ENCODE data around the gene LAPTM5. TPM values are rescaled to one million over a fixed set of nuclear protein-coding genes. Genes with fewer than 3 reads are reported as not detected.

Gene LAPTM5
- total RNA-seq, 1 experiment from 2014 or later: 0.15 TPM

GRCh38 chr1:30739601-30740000 is 18.0 kb downstream of the LAPTM5 start:
- Histone ChIP-seq H2AK5ac (ENCODE audit: insufficient read length, low read length) (no peak overlapping the region), H4K20me1 (ENCODE audit: control insufficient read depth, insufficient read depth, insufficient read length) (no peaks in the 10 kb centered on the region), H2BK20ac (ENCODE audit: low read depth, low read length, poor library complexity, severe bottlenecking) (no peak overlapping the region), H3K23me2 (ENCODE audit: insufficient read length, low read depth, low read length, poor library complexity, severe bottlenecking) (no peaks in the 10 kb centered on the region), H4K91ac (ENCODE audit: insufficient read length, low read depth, low read length) (no peak overlapping the region), H3K79me1 (ENCODE audit: insufficient read depth, low read depth, low read length, poor library complexity, severe bottlenecking) (no peaks in the 10 kb centered on the region), H3K23ac (ENCODE audit: insufficient read length, low read depth, low read length) (no peak overlapping the region), H2AFZ (ENCODE audit: low read length) (no peak overlapping the region), H2BK5ac (ENCODE audit: insufficient read length, low read length) (no peak overlapping the region), H3K4me2 (ENCODE audit: insufficient read depth, insufficient read length, low read length) (no peak overlapping the region), H3K27ac (ENCODE audit: insufficient read length, low read depth, low read length) (no peak overlapping the region), H3K4me1 (ENCODE audit: insufficient read depth, low read length) (peaks cover 3% of the 10 kb centered on the region; the same call in 1 of the 2 replicates), H3K9me3 (ENCODE audit: control insufficient read depth, low read depth, low read length) (no peaks in the 10 kb centered on the region), H3K56ac (ENCODE audit: insufficient read length, low read depth, low read length) (no peak overlapping the region), H3K18ac (ENCODE audit: insufficient read length, low read depth, low read length) (no peak overlapping the region), H3K9ac (ENCODE audit: extremely low read depth, insufficient read length, low read length) (no peak overlapping the region), H3K4ac (ENCODE audit: low read depth, low read length) (no peak overlapping the region), H4K5ac (ENCODE audit: insufficient read length, low read depth, low read length) (no peak overlapping the region), H2BK15ac (ENCODE audit: low read depth, low read length) (no peak overlapping the region), H3K14ac (ENCODE audit: insufficient read depth, low read length) (no peak overlapping the region; the same call in 1 of the 2 replicates), H3T11ph (ENCODE audit: low read length) (no peak overlapping the region), H4K8ac (replicated peaks; ENCODE audit: insufficient read length, low read depth, low read length) (no peak overlapping the region), H2BK12ac (ENCODE audit: insufficient read length, low read depth, low read length) (no peak overlapping the region), H3K79me2 (ENCODE audit: insufficient read depth, low read length) (no peaks in the 10 kb centered on the region), H2BK120ac (ENCODE audit: low read depth, low read length, poor library complexity, severe bottlenecking) (no peak overlapping the region), H3K27me3 (ENCODE audit: insufficient read depth, low read length) (no peaks in the 10 kb centered on the region)
- no CpG with 5 or more reads among the region's 8 CpGs for WGBS (ENCODE audit: extremely low coverage, insufficient read length, low lambda C conversion rate)
- no peak for DNase-seq
- Mint-ChIP-seq H3K4me1 (peaks cover 21 to 23% of the 10 kb centered on the region in 2 experiments), H3K4me3 (no peak overlapping the region), H3K9me3 (no peaks in the 10 kb centered on the region), H3K27ac (no peak overlapping the region; a peak in 1 of 7 replicates), H3K27me3 (ENCODE audit: low read depth) (peaks cover 3% of the 10 kb centered on the region; the same call in 1 of the 2 replicates), H3K36me3 (ENCODE audit: insufficient read depth in 1 of 3, low read depth in 3 of 3) (no peaks in the 10 kb centered on the region; a peak in 1 of 7 replicates)
- TF ChIP-seq CTCF (conservative IDR thresholded peaks at IDR 0.05): no peak
